HG03575 (cell line): ENCODE measurements around the gene ADCY10.
"Not testable (repeated sequence)": the region's sequence is repeated elsewhere in the genome, so short reads cannot be mapped to it uniquely, and the experiment has no call there.

Experiments used
- ATAC-seq: cut with Tn5 transposase; IDR thresholded peaks from one replicate; pipeline ENCODE4 v1.9.1; 2021; ENCODE audit not compliant: unreplicated experiment, insufficient number of reproducible peaks, low FRiP score; ENCODE audit errors: extremely low read depth

The ADCY10 gene

DNA sequence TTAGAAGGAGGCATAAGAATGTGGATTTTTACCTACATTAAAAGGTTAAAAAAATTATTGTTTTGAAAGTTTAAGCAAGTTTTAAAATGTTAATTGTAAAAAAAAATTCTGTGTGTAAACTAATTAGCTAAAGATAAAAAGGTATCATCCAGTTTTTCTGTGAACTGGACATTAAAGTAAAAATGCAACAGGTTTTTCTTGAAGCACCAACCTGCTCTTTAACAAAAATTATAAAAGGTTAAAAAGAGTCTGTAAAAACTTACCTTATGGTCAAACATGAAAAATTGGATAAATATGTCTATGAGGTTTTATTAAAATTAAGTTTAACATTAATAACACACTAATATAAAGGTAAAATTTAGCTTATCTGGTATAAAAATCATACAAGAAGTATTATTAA, 48.7 kb downstream of the ADCY10 start:
- not testable (repeated sequence) for ATAC-seq

DNA sequence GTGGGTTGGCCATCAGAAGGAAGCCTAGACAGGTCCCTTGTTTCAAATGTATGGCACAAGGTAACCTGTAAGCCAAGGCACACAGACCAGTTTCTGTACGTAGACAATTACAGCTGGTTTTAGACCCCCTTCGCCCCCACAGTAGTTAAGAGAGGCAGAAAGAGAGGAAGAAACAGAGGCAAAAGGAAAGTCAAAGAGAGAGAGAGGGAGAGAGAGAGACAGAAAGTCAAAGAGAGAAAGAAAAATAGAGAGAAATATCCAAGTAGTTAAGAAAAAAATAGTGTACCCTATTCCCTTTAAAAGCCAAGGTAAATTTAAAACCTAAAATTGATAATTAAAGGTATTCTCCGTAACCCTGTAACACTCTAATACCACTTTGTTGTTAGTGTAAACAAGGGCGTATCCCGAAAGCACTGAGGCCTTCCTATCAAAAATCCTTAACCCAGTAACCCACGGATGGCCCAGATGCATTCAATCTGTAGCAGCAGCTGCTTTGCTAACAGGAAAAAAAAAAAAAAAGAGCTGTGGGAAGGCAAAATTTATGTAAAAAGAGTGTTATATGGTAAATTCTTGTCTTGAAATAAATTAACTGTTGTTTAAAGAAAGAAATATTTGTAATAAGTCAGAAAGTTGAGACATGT, 49.4 kb downstream of the ADCY10 start:
- ATAC-seq: no peak

- ATAC-seq: no peak
Measured at GRCh38 chr1:167863921-167864279, 50.0 kb downstream of the ADCY10 start.

- ATAC-seq: not testable (repeated sequence)
Measured at GRCh38 chr1:167863191-167863920, 50.6 kb downstream of the ADCY10 start.

- no peak for ATAC-seq
Measured at GRCh38 chr1:167862432-167863076, 51.4 kb downstream of the ADCY10 start.

- ATAC-seq: no peak
Measured at GRCh38 chr1:167861664-167862381, 52.1 kb downstream of the ADCY10 start.

DNA sequence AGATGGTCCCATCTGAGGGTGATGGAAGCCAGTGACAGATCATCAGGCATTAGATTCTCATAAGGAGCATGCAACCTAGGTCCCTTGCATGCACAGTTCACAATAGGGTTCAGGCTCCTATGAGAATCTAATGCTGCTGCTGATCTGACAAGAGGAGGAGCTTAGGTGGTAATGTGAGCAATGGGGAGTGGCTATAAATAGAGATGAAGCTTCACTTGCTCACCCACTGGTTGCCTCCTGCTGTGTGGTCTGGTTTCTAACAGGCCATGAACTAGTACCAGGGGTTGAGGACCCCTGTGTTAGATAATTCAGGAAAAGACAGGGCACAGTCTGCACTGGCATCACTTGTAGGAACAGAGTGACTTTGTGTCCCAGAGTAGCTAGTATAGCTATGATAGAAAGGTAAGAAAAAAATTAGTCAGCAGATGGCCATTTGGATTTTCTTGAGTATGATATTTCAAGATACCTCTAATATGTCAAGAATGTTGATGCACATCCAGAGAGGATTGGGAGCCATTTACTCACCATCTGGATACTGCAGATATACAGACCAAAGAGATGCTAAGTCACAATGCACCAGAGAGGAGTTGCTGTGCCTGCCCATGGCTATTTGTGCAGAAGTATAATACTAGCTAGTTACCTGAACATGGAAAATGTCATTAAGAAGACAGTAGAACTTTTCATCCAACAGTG, 53.6 kb downstream of the ADCY10 start:
- no peak for ATAC-seq

GRCh38 chr1:167856711-167857418, 57.1 kb downstream of the ADCY10 start:
- no peak for ATAC-seq

GRCh38 chr1:167854184-167854583, 59.8 kb downstream of the ADCY10 start:
- ATAC-seq: no peak

- no peak for ATAC-seq
Measured at GRCh38 chr1:167849666-167850065, 64.3 kb downstream of the ADCY10 start.

DNA sequence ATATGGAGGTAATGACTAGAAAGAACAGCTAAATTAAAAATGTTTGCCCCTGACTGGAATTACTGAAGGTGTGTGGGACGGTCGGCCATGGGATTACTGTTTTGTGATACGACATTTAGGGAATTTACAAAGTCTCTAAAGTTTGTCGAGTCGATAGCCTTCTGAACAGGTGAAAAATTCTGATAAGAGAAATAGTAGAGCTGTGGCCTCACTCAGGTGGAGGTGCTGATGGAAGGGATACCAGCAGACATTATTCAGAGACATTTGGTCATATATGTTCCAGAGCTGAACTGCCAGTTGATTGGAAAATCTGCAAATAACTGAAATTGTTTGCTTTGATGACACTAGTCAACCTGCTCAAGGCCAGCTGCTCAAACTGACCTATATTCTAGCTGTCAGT, 71.1 kb downstream of the ADCY10 start:
- ATAC-seq: no peak

DNA sequence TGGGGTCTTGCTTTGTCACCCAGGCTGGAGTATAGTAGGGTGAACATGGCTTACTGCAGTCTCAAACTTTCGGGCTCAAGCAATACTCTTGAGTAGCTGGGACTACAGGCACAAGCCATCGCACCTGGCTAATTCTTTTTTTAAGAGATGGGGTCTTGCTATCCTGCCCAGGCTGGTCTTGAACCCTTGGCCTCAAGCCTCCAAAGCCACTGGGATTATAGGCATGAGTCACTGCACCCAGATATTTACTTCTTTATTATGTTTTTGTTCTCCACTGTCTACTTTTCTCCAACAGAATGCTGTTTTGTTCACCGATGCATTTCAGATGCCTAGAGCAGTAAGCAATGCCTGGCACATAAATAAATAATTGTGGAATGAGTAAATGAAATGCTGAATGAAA, 72.4 kb downstream of the ADCY10 start:
- ATAC-seq: no peak

DNA sequence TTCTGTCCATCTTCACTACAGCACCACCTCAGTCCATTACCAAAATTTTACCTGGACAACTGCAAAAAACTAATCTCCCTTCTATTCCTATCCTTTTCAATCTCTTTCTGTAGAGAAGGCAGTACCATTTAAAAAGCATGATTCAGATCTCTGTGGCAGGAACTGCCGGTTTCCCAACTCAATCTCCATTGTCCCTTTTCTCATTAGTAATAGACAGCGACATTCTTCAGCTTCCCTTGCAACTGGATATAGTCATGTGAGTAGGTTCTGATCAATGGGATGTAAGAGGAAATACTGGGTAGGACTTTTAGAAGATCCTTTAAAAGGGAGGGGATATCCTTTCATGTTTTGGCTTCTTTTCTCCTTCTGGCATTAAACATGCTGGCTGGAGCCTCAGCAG, 74.9 kb downstream of the ADCY10 start:
- no peak for ATAC-seq

DNA sequence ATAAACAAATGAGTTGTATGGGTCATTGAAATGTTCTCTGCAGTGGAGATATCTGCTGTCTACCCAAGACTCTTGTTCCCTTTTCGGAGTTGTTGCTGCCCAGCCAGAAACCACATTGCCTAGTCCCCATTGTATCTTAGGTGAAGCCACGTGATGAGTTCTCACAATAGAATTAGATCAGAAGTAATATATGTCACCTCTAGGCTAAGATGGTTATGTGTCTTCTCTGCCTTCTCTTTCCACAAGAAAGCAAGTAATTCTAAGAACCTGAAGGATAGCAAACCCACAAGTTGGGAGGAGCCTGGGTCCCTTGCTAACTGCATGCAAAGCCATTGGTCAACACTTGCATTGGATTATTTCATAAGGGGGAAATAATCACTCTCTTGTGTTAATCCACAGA, 76.6 kb downstream of the ADCY10 start:
- no peak for ATAC-seq

DNA sequence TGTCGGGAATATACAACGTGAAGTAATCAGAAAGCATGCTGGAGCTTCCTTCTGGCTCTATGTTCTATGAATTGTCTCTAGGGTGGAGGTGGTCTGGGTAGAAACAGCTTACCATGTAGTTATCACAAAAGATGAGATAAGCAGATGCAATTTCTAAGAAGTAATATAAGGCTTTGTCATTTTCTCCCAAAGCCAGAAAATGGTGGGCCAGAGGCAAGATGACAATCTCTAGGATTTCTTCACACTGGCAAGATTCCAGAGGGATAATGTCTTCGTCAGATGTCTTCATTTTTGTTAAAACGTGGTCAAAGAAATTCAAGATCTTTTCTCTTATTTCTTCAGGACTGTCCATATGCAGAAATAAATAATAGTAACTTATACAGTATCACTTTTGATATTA, 77.7 kb downstream of the ADCY10 start:
- no peak for ATAC-seq

DNA sequence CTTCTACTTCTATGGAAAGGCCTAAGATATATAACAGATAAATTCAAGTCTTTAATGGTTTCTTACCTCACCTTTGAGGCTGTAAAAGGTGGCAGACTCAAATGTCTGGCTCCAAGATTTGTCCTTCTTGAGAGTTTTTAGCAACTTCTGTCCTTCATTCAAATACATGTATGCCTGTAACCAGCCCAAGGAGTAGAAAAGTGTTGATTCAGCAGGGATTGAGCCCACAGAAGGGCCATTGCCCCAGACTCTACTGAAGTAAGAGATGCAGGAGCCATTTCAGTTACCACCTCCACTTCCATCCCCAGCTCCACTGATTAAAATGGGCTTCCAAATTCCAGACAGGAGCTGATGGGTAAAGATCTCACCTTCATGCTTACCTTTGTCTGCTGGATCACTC, 80.0 kb downstream of the ADCY10 start:
- no peak for ATAC-seq

DNA sequence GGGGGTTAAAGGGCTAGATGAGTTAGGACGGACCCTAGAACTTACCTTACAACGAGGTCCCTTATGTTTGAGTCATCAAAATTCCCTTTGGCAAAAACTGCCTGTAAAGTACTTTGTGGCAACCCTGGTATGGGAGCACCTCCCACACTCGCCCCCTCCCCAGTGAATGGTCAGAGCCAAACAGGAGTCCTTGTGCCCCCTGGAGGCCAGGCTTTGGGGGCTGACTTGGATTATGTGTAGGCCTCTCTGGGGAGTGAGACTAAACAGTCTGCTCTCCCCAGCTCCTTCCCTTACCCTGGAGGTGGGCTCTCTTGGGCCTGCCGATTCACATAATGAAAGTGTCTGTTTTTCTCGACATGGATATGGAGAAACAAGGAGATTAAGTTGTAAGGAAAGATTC, 81.2 kb downstream of the ADCY10 start:
- ATAC-seq: no peak

- not testable (repeated sequence) for ATAC-seq
Measured at GRCh38 chr1:167830668-167831067, 83.3 kb downstream of the ADCY10 start.

- no peak for ATAC-seq
Measured at GRCh38 chr1:167829868-167830267, 84.1 kb downstream of the ADCY10 start.
